CD4-positive, alpha-beta T cell treated with Interferon gamma for 1 hour (primary cell): ENCODE measurements around the gene ZCCHC18.

Experiments
- DNase-seq: peaks from one replicate; pipeline ENCODE4 v3.0.0-alpha.2; 2020

ZCCHC18 gene

GRCh38 chrX:104134583-104135261 is 22.4 kb downstream of the ZCCHC18 start:
- DNase-seq, result no peak

- no peak for DNase-seq
Observed at GRCh38 chrX:104135677-104136076, 23.4 kb downstream of the ZCCHC18 start.

GRCh38 chrX:104136241-104137019 is 24.1 kb downstream of the ZCCHC18 start:
- DNase-seq, result peak; percentile 50

- no peak for DNase-seq
Observed at GRCh38 chrX:104137496-104137895, 25.2 kb downstream of the ZCCHC18 start.

- no peak for DNase-seq
Observed at GRCh38 chrX:104141087-104141760, 28.9 kb downstream of the ZCCHC18 start.

- DNase-seq, result no peak
Observed at GRCh38 chrX:104151037-104151436, 38.7 kb downstream of the ZCCHC18 start.

- DNase-seq, result peak; percentile 81
Observed at GRCh38 chrX:104156630-104157529, 44.6 kb downstream of the ZCCHC18 start, which contains the start of gene SLC25A53. SLC25A53 (minus strand) TSS chrX:104157009; CDS start chrX:104105257, 51,752 bp downstream.
